Mesodermal cell (in vitro differentiated cells): ENCODE measurements around the gene SSBP3.

Source experiments
- H3K27ac ChIP-seq: 2 replicates; pipeline ENCODE4 v1.7.0; 2013; ENCODE audit warnings: mild to moderate bottlenecking, low read depth, low read length, moderate library complexity; ENCODE audit not compliant: severe bottlenecking
- H3K36me3 ChIP-seq: 2 replicates; pipeline ENCODE4 v1.7.1; 2013; ENCODE audit warnings: mild to moderate bottlenecking, low read length, moderate library complexity; ENCODE audit not compliant: control insufficient read depth, insufficient read depth
- H3K4me1 ChIP-seq: one replicate; pipeline ENCODE4 v1.7.1; 2013; ENCODE audit warnings: mild to moderate bottlenecking, low read length; ENCODE audit not compliant: insufficient read depth, control insufficient read depth, poor library complexity, severe bottlenecking
- H3K4me3 ChIP-seq: 2 replicates; pipeline ENCODE4 v1.7.0; 2013; ENCODE audit warnings: low read length, control low read depth, mild to moderate bottlenecking; ENCODE audit not compliant: insufficient read depth, poor library complexity, severe bottlenecking; ENCODE audit errors: extremely low read depth
- H3K9me3 ChIP-seq: 2 replicates; pipeline ENCODE4 v1.7.1; 2013; ENCODE audit warnings: mild to moderate bottlenecking, low read length, moderate library complexity; ENCODE audit not compliant: control insufficient read depth
- WGBS, 2 experiments: methylation state at CpG; one replicate each; pipeline ENCODE4 v1.1.5; 2013; ENCODE audit warnings: missing lambda C conversion rate in 2 of 2; ENCODE audit not compliant: insufficient coverage in 2 of 2; 5-methylcytosine and 5-hydroxymethylcytosine counted together

Gene SSBP3

DNA sequence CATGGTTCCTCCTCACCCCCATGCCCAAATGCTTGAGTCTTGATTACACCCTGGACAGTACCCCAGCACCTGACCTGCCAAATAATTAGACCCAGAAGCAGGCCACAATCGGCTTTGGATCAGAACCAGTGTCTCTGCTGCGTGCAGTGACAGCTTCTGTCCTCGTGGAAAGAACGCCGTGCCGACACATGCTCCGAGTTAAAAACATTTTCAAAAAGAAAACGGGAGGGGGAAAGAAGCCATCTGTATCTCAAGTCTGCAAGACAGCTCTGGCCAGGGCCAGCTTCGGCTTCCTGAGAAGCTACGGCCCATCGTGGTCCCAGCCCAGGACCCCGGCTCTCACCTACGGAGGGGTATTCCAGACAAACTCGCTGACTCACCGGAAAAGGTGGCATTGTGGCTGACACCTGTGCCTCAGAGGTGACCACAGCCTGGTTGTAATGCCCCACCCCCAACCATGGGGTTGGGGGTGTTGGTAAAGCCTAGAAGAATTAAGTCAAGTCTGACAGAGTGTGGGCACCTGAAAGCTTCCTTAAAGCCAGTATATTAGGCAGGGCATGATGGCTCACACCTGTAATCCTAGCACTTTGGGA is 25.8 kb downstream of the SSBP3 start:
- Histone ChIP-seq H3K36me3 (peaks cover 51% of the 10 kb centered on the region), H3K27ac (peak overlapping the region; percentile 26)

DNA sequence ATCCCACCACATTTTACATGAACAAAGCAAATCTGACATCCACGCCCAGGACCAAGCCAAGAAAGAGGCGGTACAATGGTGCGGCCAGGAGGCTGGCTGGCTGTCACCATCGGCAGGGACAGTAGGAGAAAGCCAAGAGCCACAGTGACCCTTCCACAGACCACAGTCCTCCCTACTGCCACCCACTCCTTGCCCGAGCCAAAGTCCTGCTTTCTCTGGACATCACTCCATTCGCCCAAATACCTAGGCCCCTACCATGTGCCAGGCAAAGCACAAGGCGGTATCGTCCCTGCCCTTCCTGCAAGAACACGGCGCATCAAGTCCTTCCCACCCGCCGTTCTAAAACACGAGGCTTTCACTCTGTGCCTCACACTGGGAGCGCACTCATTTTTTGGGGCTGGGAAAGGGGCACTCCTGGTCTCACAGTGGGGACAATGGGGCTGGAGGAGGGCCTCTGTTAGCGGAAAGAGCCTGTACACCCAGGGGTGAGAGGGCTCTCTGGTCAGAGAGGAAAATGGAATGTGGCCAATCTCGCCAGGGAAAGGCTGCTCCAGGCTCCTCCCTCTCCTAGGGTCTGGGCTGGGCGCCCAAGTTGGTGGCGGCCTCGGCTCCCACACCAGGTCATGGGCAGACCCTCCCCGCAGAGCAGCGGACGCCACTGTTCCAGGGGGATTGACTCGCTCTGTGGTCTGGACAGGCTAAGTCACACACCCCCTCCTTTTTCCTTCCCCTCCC is 26.5 kb downstream of the SSBP3 start:
- H3K4me3 ChIP-seq: no peak overlapping the region
- H3K36me3 ChIP-seq: peaks cover 56% of the 10 kb centered on the region
- H3K27ac ChIP-seq: peak overlapping the region; percentile 26
- H3K4me1 ChIP-seq: peaks cover 48% of the 10 kb centered on the region
- H3K9me3 ChIP-seq: no peaks in the 10 kb centered on the region
- WGBS, 2 experiments: 86 to 87% methylated on average over 18 to 23 of the region's 23 CpGs

More for the DNA sequence above, 25.8 kb downstream of the SSBP3 start:
- Histone ChIP-seq H3K4me1 (peaks cover 49% of the 10 kb centered on the region), H3K9me3 (no peaks in the 10 kb centered on the region), H3K4me3 (no peak overlapping the region)
- 89 to 94% methylated on average over 12 to 13 of the region's 15 CpGs for WGBS, 2 experiments

DNA sequence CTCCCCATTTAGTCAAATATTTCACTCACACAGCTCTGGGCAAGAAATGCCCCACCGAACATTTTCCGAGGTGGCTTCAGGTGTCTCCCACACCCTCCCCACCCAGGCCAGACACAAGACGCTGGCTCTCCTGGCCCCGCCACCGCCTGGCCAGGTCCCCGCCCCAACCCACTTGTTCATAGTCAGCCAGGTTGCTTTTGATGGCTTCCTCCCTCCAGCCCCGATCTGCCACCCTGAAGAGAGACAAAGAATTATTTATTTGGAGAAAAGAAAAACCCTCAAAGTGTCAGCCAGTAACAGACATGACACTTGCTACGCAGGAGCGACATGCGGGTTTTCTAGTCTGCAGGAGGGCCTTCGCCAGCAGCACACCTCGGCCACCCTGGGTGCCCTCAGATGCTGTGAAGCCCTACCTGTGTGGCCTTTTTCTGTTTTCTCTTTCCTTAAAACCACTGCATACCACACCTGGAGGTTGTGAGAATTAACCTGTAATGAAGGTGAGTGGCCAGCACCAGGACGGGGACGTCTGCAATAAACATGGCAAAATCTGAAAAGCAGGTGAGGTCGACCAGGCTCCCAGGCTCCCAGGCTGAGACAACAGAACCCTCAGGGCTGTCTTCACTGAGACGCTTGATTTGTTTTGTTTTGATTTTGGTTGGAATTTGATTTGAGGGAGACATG is 27.2 kb downstream of the SSBP3 start:
- Histone ChIP-seq H3K9me3 (no peaks in the 10 kb centered on the region), H3K4me3 (no peak overlapping the region), H3K36me3 (peaks cover 56% of the 10 kb centered on the region), H3K27ac (peak overlapping the region; percentile 93), H3K4me1 (peaks cover 43% of the 10 kb centered on the region)
- WGBS, 2 experiments: 59 to 60% methylated on average over 9 of the region's 16 CpGs

DNA sequence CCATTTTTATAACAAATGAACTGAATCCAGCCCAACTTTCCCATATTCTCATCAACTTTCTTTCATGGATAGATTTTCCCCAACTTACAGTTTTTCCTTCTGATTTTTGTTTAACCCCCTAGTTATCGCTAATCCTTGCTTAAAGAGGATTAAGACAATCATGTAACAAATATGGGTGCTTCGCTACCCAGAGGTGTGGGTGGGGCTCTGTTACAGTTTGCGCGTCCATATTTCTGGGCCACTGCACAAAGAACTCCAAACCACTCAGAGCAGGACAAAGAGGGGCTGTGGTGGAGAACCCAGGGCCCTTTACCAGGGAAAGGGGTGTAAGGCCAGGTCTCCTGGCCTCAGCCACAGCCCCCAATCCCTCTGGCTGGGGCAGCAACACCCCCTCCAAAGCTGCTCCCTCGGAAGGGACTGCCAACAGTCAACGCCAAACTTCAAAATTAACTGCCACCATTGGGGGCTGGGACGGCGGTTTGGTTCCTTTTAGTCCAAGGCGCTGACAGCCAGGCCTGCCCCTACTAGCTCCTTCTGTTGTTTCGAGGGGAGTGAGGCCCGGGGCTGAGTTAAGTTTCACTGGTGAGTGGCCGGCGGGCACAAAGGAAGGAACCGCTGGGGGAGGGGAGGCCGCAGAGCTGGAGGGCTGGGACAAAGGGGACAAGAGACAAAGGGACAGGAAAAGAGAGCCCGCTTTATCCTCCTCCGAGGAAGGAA is 27.9 kb downstream of the SSBP3 start:
- H3K27ac ChIP-seq: peak overlapping the region; percentile 93
- no peak overlapping the region for H3K4me3 ChIP-seq
- no peaks in the 10 kb centered on the region for H3K9me3 ChIP-seq
- H3K36me3 ChIP-seq: peaks cover 61% of the 10 kb centered on the region
- H3K4me1 ChIP-seq: peaks cover 43% of the 10 kb centered on the region
- WGBS, 2 experiments: 12 to 26% methylated on average over 8 to 12 of the region's 17 CpGs

DNA sequence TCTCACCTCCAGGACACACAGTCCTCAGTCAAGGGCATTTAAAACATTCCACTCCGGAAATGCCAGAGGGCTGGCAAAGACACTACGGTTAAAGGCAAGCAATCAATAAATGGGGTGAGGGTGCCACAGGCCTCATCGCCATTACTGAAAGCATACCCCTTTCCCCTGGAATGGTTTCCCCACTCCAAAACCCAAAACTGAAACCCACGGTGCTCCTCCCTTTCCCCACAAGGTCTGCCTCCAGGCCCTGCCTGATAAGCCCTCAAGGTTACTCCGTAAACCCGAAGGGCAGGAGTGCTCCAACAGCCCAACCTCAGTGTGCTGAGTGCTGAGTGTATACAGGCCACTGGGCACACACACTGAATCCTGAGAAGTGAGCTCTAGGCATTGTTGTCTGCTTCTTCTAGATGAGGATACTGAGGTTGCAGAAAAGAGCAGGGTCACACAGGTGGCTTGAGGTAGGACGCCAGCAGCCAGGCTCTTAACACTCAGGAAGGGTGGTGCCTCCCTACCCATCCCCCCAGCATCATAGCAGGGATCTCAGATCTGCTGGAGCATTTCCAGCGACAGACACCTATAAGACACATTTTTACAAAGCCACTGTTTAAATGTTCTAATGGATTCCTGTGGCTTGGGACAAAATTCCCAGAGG is 29.0 kb downstream of the SSBP3 start:
- Histone ChIP-seq H3K4me1 (peaks cover 43% of the 10 kb centered on the region), H3K9me3 (no peaks in the 10 kb centered on the region), H3K27ac (no peak overlapping the region), H3K4me3 (no peak overlapping the region), H3K36me3 (peaks cover 57% of the 10 kb centered on the region)
- 70 to 73% methylated on average over 6 to 7 of the region's 8 CpGs for WGBS, 2 experiments

DNA sequence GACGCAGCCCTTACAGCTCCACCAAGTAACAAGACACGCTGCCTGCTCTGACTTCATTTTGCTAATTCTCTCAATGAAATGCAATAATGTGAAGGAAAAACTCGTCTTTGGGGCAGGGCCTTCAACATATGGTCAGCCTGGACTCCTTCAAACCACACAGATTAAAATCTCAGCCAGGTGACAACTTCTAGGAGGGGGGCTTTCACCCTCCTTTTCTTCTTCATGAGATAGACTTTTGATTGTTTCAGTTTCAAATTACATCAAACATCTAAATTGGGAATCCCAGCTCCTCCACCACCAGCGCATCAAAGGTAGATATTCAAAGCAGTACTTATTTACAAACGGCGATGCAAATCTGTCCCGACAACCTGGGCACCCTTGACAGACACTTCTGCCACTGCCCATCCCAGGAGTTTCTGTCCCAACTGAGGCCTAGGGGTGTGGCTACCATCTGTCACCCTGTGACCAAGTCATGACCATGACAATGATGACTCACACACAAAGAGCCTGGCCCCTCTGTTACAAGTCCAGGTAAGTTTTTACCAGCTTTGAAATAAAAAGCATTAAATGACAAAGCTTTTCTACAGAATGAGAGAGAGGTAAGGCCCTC is 29.7 kb downstream of the SSBP3 start:
- Histone ChIP-seq H3K4me3 (no peak overlapping the region), H3K4me1 (peaks cover 43% of the 10 kb centered on the region), H3K9me3 (no peaks in the 10 kb centered on the region), H3K27ac (no peak overlapping the region), H3K36me3 (peaks cover 60% of the 10 kb centered on the region)
- 67 to 84% methylated on average over 5 of the region's 7 CpGs for WGBS, 2 experiments

DNA sequence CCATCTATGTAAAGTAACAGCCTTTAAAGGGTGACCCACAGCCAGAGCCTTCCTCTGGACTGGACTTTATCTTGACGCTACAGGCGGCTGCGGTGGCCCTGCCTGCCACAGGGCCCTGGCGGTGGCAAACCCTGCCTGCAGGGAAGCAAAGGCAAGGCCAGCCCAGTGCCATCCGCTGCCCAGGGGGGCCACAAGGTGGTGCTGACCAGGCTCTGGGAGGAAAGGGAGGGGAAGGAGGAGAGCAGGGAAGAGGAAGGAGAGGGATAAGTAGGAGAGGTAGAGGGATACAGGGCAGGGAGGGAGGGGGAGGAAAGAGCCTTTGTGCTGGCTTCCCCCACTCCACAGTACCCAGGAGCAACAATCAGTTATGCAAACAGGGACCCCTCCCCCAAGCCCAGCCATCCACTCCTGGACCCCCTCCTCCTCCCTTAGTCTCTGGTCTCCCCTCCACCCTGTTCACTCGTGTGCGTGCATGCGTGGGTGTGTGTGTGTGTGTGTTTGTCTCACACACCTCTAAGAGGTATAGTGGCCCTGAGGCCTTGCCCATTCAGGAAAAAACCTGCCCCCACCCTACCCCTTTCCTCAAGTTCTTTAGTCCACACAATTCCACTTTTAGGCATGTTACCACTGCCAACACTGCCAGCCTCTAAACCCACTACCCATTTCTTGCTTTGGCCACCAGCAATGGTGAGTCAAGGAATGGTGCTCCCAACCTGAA is 30.3 kb downstream of the SSBP3 start:
- 46% methylated on average over 5 of the region's 8 CpGs; no CpG with 5 or more reads in 1 of the 2 experiments for WGBS, 2 experiments
- Histone ChIP-seq H3K9me3 (no peaks in the 10 kb centered on the region), H3K27ac (no peak overlapping the region), H3K4me1 (peaks cover 43% of the 10 kb centered on the region), H3K4me3 (no peak overlapping the region), H3K36me3 (peaks cover 59% of the 10 kb centered on the region)

DNA sequence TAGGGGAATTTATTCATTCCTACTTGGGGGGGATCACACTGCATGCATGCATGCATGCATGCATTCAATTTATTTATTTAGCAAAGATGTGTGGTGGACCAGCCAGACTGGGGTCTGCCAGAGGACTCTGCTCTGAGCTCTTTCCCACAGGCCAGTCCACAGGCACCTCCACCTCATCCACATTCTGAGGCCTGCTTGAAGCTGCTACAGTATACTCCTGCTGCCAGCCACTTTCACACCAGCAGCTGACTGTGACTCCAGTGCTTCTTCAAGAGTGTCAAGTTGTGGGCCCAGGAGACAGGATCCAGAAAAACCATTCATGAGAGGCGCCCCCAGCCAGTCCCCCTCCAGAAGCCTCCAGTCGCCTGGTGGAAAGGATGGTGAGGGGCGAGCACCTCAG is 30.9 kb downstream of the SSBP3 start:
- 100% methylated on average over 2 of the region's 3 CpGs; no CpG with 5 or more reads in 1 of the 2 experiments for WGBS, 2 experiments
- no peak overlapping the region for H3K4me3 ChIP-seq
- H3K36me3 ChIP-seq: peaks cover 58% of the 10 kb centered on the region
- no peaks in the 10 kb centered on the region for H3K9me3 ChIP-seq
- H3K27ac ChIP-seq: no peak overlapping the region
- peaks cover 42% of the 10 kb centered on the region for H3K4me1 ChIP-seq

DNA sequence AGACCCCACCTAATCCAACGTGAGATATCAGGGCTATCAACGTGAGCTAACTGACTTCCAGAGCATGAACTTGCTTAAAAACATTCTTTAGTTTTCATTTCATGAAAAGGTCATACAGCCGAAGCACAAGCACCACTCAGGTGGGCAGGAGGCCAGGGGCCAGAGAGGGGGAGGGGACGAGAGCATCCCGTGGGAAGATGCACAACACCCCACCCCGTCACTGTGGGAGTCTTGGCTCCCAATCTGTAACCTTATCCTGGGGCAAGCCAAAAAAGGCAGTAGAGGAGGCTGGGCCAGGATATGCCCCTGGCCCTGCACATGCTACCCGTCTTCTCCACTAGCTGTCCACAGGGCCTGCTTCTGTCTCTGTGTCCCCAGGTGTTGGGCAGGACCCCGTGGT is 31.4 kb downstream of the SSBP3 start:
- Histone ChIP-seq H3K4me3 (no peak overlapping the region), H3K9me3 (no peaks in the 10 kb centered on the region), H3K4me1 (peaks cover 37% of the 10 kb centered on the region), H3K36me3 (peaks cover 59% of the 10 kb centered on the region), H3K27ac (no peak overlapping the region)
- 83 to 84% methylated on average over 5 to 7 of the region's 8 CpGs for WGBS, 2 experiments
